ENCODE measurements around the gene HSPG2.
"Not testable (repeated sequence)": the region's sequence is repeated elsewhere in the genome, so short reads cannot be mapped to it uniquely, and the experiment has no call there.

GRCh38 chr1:21972973-21973441, 35.9 kb upstream of the HSPG2 start:
- not testable (repeated sequence) for TF ChIP-seq CTCF, POLR2A (IDR thresholded peaks at IDR 0.05)
